Measurements from ENCODE around the gene MUC13. TPM values are rescaled to one million over a fixed set of nuclear protein-coding genes. Genes with fewer than 3 reads are reported as not detected.

The MUC13 gene
- total and polyA plus RNA-seq, 9 of the 15 experiments (the other 6 are each of a cell fraction or from before 2014, with no cell fraction given): 0.09 TPM; not detected in 8

DNA sequence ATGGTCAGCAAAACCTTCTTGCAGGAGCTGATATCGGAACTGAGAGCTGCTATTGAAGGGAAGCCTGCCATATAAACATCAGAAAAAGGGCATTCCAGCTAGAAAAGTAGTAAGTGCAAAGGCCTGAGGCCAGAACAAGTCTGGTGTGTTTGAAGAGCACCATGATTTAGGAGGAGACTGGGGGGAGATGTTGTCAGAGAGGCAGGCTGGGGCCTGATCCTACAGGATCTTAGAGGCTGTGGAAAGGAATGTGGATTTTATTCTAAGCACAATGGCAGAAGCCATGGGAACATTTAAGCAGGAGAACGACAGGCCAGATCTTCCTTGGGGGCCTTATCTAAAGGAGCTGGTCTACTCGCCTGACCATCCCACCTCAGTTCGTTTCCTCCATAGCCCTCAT, 5.1 kb upstream of the MUC13 start:
- H3K4me3 ChIP-seq: no peak overlapping the region
- no TSS peak for BruUV-seq (replicated peaks)
- H3K79me2 ChIP-seq (ENCODE audit: control insufficient read depth, insufficient read depth, low read length): no peaks in the 10 kb centered on the region
- no peak overlapping the region for H2AFZ ChIP-seq (ENCODE audit: low read depth, low read length)
- H3K27ac ChIP-seq (ENCODE audit: extremely low read depth, low read depth, low read length): no peak overlapping the region
- FAIRE-seq (no peak), DNase-seq (ENCODE audit: extremely low read depth in 1 of 4, low spot score in 3 of 4) (no peak), ATAC-seq (no peak)
- no peaks in the 10 kb centered on the region for H3K9me1 ChIP-seq (ENCODE audit: control insufficient read depth, insufficient read depth, low read length)
- intact Hi-C loops (cut with micrococcal nuclease) (no loop called here), in situ Hi-C loops (cut with MboI) (no loop called here)
- WGBS (ENCODE audit: insufficient coverage, low coverage, missing lambda C conversion rate): 0% methylated on average over 4 of the region's 4 CpGs
- ChIA-PET CTCF (ENCODE audit: low intra/inter-chr PET ratio) (no interaction called here), POLR2A (no interaction called here)
- H4K20me1 ChIP-seq (replicated peaks; ENCODE audit: control insufficient read depth, insufficient read depth, low read length): no peaks in the 10 kb centered on the region
- H3K4me1 ChIP-seq (replicated peaks in 1 of 2; ENCODE audit: control insufficient read depth in 2 of 2, insufficient read depth in 2 of 2, low read length in 2 of 2): no peaks in the 10 kb centered on the region; a peak in 1 of 5 replicates
- no peak overlapping the region for H3K4me2 ChIP-seq (ENCODE audit: insufficient read depth, low read length)
- TF ChIP-seq NFIC (IDR thresholded peaks at IDR 0.05) (no peak), GABPA (tag; conservative IDR thresholded peaks at IDR 0.05; ENCODE audit: low read depth) (no peak), SRSF7 (optimal IDR thresholded peaks at IDR 0.05; ENCODE audit: low read depth, low read length) (no peak), CHD1 (IDR thresholded peaks at IDR 0.05; ENCODE audit: low read length) (no peak), BRD4 (IDR thresholded peaks at IDR 0.05) (no peak), JUNB (CRISPR knock-in tag; conservative IDR thresholded peaks at IDR 0.05) (no peak), ZKSCAN1 (IDR thresholded peaks at IDR 0.05; ENCODE audit: low read depth, low read length) (no peak), HNRNPL (IDR thresholded peaks at IDR 0.05; ENCODE audit: low read depth, low read length) (no peak), NFATC3 (IDR thresholded peaks at IDR 0.05) (no peak)
- TF ChIP-seq, protein P1, sequence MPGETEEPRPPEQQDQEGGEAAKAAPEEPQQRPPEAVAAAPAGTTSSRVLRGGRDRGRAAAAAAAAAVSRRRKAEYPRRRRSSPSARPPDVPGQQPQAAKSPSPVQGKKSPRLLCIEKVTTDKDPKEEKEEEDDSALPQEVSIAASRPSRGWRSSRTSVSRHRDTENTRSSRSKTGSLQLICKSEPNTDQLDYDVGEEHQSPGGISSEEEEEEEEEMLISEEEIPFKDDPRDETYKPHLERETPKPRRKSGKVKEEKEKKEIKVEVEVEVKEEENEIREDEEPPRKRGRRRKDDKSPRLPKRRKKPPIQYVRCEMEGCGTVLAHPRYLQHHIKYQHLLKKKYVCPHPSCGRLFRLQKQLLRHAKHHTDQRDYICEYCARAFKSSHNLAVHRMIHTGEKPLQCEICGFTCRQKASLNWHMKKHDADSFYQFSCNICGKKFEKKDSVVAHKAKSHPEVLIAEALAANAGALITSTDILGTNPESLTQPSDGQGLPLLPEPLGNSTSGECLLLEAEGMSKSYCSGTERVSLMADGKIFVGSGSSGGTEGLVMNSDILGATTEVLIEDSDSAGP (CRISPR knock-in tag; IDR thresholded peaks at IDR 0.05): no peak
- TF ChIP-seq, protein P2, sequence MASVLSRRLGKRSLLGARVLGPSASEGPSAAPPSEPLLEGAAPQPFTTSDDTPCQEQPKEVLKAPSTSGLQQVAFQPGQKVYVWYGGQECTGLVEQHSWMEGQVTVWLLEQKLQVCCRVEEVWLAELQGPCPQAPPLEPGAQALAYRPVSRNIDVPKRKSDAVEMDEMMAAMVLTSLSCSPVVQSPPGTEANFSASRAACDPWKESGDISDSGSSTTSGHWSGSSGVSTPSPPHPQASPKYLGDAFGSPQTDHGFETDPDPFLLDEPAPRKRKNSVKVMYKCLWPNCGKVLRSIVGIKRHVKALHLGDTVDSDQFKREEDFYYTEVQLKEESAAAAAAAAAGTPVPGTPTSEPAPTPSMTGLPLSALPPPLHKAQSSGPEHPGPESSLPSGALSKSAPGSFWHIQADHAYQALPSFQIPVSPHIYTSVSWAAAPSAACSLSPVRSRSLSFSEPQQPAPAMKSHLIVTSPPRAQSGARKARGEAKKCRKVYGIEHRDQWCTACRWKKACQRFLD (CRISPR knock-in tag; IDR thresholded peaks at IDR 0.05): no peak
- TF ChIP-seq, protein P3, sequence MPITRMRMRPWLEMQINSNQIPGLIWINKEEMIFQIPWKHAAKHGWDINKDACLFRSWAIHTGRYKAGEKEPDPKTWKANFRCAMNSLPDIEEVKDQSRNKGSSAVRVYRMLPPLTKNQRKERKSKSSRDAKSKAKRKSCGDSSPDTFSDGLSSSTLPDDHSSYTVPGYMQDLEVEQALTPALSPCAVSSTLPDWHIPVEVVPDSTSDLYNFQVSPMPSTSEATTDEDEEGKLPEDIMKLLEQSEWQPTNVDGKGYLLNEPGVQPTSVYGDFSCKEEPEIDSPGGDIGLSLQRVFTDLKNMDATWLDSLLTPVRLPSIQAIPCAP (CRISPR knock-in tag; IDR thresholded peaks at IDR 0.05; ENCODE audit: borderline replicate concordance): no peak
- TF ChIP-seq, protein P4, sequence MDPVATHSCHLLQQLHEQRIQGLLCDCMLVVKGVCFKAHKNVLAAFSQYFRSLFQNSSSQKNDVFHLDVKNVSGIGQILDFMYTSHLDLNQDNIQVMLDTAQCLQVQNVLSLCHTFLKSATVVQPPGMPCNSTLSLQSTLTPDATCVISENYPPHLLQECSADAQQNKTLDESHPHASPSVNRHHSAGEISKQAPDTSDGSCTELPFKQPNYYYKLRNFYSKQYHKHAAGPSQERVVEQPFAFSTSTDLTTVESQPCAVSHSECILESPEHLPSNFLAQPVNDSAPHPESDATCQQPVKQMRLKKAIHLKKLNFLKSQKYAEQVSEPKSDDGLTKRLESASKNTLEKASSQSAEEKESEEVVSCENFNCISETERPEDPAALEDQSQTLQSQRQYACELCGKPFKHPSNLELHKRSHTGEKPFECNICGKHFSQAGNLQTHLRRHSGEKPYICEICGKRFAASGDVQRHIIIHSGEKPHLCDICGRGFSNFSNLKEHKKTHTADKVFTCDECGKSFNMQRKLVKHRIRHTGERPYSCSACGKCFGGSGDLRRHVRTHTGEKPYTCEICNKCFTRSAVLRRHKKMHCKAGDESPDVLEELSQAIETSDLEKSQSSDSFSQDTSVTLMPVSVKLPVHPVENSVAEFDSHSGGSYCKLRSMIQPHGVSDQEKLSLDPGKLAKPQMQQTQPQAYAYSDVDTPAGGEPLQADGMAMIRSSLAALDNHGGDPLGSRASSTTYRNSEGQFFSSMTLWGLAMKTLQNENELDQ (CRISPR knock-in tag; IDR thresholded peaks at IDR 0.05; ENCODE audit: borderline replicate concordance): no peak
- no peaks in the 10 kb centered on the region for H3K36me3 ChIP-seq (ENCODE audit: control insufficient read depth, insufficient read depth, low read length)
- no peaks in the 10 kb centered on the region for H3K9me3 ChIP-seq (replicated peaks; ENCODE audit: control insufficient read depth, insufficient read depth, low read depth, low read length)
- H3K9ac ChIP-seq (ENCODE audit: insufficient read depth in 1 of 2, low read depth in 2 of 2, low read length in 2 of 2): no peak overlapping the region
- peaks cover 0 to 4% of the 10 kb centered on the region in 2 experiments; a peak in 1 of 5 replicates for H3K27me3 ChIP-seq (ENCODE audit: control insufficient read depth in 2 of 2, insufficient read depth in 2 of 2, low read length in 2 of 2)

Data from K562 (cell line).